Measurements from ENCODE around the gene TNFRSF13B. TPM values are rescaled to one million over a fixed set of nuclear protein-coding genes. Genes with fewer than 3 reads are reported as not detected.

TNFRSF13B gene
- total RNA-seq, 1 experiment from 2014 or later: not detected

DNA sequence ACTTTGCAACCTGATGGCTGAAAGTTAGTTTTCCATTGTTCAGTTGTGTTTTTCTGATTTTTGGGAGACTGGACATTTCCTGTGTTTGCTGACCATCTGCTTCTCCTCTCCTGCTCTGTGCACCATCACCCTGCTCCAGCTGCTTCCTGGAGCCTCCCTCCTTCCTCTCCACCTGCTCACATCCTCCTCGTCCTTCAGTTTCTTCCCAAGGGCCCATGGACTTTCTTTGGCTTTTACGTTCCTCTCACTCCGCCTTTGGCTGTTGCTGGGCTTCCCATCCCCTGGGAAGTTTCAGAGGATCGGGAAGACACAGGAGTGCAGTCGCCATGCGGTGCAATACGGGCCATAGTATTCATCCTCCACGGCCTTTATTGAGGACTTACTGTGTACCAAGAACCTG lies 61.6 kb downstream of the TNFRSF13B start:
- in situ Hi-C loops (cut with HindIII; ENCODE audit: low pct_unique_long_range_greater_than_20kb, low sequenced_read_pairs): no loop called here
- intact Hi-C loops (cut with micrococcal nuclease; ENCODE audit: unreplicated experiment): loop anchor here (10.0 kb wide), 1 partner anchor 74 kb away; no protein-coding TSS in a partner anchor
- BruUV-seq (replicated peaks): no TSS peak
- ATAC-seq (no peak), DNase-seq (ENCODE audit: low read depth, low spot score) (no peak)
- H3K4me1 ChIP-seq (ENCODE audit: control insufficient read depth, insufficient read depth, low read length): no peaks in the 10 kb centered on the region
- H3K9me3 ChIP-seq (ENCODE audit: control insufficient read depth, insufficient read depth, low read depth, low read length): no peaks in the 10 kb centered on the region
- no peaks in the 10 kb centered on the region for H3K36me3 ChIP-seq (ENCODE audit: control insufficient read depth, insufficient read depth, low read length)
- TF ChIP-seq TCF7L2 (IDR thresholded peaks at IDR 0.05; ENCODE audit: low read depth, low read length) (no peak), POLR2AphosphoS5 (IDR thresholded peaks at IDR 0.05; ENCODE audit: low read depth, low read length) (no peak), SIN3A (IDR thresholded peaks at IDR 0.05; ENCODE audit: borderline replicate concordance, insufficient read depth, low read depth, low read length) (no peak)
- TF ChIP-seq, protein P1, sequence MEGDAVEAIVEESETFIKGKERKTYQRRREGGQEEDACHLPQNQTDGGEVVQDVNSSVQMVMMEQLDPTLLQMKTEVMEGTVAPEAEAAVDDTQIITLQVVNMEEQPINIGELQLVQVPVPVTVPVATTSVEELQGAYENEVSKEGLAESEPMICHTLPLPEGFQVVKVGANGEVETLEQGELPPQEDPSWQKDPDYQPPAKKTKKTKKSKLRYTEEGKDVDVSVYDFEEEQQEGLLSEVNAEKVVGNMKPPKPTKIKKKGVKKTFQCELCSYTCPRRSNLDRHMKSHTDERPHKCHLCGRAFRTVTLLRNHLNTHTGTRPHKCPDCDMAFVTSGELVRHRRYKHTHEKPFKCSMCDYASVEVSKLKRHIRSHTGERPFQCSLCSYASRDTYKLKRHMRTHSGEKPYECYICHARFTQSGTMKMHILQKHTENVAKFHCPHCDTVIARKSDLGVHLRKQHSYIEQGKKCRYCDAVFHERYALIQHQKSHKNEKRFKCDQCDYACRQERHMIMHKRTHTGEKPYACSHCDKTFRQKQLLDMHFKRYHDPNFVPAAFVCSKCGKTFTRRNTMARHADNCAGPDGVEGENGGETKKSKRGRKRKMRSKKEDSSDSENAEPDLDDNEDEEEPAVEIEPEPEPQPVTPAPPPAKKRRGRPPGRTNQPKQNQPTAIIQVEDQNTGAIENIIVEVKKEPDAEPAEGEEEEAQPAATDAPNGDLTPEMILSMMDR (IDR thresholded peaks at IDR 0.05): no peak
- TF ChIP-seq, protein P2, sequence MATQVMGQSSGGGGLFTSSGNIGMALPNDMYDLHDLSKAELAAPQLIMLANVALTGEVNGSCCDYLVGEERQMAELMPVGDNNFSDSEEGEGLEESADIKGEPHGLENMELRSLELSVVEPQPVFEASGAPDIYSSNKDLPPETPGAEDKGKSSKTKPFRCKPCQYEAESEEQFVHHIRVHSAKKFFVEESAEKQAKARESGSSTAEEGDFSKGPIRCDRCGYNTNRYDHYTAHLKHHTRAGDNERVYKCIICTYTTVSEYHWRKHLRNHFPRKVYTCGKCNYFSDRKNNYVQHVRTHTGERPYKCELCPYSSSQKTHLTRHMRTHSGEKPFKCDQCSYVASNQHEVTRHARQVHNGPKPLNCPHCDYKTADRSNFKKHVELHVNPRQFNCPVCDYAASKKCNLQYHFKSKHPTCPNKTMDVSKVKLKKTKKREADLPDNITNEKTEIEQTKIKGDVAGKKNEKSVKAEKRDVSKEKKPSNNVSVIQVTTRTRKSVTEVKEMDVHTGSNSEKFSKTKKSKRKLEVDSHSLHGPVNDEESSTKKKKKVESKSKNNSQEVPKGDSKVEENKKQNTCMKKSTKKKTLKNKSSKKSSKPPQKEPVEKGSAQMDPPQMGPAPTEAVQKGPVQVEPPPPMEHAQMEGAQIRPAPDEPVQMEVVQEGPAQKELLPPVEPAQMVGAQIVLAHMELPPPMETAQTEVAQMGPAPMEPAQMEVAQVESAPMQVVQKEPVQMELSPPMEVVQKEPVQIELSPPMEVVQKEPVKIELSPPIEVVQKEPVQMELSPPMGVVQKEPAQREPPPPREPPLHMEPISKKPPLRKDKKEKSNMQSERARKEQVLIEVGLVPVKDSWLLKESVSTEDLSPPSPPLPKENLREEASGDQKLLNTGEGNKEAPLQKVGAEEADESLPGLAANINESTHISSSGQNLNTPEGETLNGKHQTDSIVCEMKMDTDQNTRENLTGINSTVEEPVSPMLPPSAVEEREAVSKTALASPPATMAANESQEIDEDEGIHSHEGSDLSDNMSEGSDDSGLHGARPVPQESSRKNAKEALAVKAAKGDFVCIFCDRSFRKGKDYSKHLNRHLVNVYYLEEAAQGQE (IDR thresholded peaks at IDR 0.05; ENCODE audit: insufficient read depth in 1 of 2, low read depth in 2 of 2, low read length in 1 of 2): no peak
- no peak overlapping the region for H3K27ac ChIP-seq (ENCODE audit: low read length)
- H3K27me3 ChIP-seq (ENCODE audit: control insufficient read depth, insufficient read depth, low read length): no peaks in the 10 kb centered on the region
- ChIA-PET POLR2A (no interaction called here), CTCF (no interaction called here)
- H3K4me3 ChIP-seq (ENCODE audit: low read depth in 2 of 2, low read length in 2 of 2): no peak overlapping the region

DNA sequence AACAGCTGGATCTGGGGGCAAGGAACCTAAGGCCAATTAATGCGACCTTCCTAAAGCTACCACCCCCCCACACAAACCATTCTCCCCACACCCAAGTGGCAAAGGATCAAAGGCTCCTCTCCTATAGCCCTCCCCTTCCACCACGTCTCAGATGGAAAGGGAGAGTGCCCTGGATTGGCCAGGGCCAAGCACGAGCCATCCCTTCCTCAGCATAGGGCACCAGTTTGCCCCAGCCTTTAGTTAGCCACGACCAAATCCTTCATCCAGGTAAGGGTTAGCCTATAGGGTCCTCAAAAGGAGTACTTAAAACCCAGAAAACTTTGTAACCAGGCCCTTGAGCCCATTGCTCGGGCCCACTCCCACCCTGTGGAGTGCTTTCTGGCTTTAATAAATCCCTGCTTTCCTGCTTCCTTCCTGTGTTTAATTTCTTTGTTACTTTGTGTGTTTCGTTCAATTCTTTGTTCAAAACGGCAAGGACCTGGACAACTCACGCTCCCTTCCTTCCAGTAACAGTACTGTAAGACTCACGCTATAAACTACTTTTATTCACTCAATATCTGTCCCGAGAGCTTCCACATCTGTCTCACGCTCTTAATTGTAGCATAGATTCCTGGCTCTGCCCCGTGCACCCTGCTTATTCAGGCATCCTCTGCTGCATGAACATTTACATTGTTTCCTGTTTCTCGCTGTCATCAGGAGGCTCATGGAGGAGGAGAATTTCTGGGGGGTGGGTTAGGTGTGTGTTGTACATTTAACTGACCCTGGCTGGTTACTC lies 62.3 kb downstream of the TNFRSF13B start:
- Histone ChIP-seq H3K27ac (ENCODE audit: low read length) (no peak overlapping the region), H3K36me3 (ENCODE audit: control insufficient read depth, insufficient read depth, low read length) (no peaks in the 10 kb centered on the region), H3K9me3 (ENCODE audit: control insufficient read depth, insufficient read depth, low read depth, low read length) (no peaks in the 10 kb centered on the region), H3K27me3 (ENCODE audit: control insufficient read depth, insufficient read depth, low read length) (no peaks in the 10 kb centered on the region), H3K4me3 (ENCODE audit: low read depth in 2 of 2, low read length in 2 of 2) (no peak overlapping the region), H3K4me1 (ENCODE audit: control insufficient read depth, insufficient read depth, low read length) (no peaks in the 10 kb centered on the region)
- TF ChIP-seq TCF7L2 (IDR thresholded peaks at IDR 0.05; ENCODE audit: low read depth, low read length): no peak
- TF ChIP-seq, protein P1 (IDR thresholded peaks at IDR 0.05): no peak
- TF ChIP-seq, protein P2 (IDR thresholded peaks at IDR 0.05; ENCODE audit: insufficient read depth in 1 of 2, low read depth in 2 of 2, low read length in 1 of 2): no peak
- TF ChIP-seq POLR2AphosphoS5 (IDR thresholded peaks at IDR 0.05; ENCODE audit: low read depth, low read length): no peak
- no peak for TF ChIP-seq SIN3A (IDR thresholded peaks at IDR 0.05; ENCODE audit: borderline replicate concordance, insufficient read depth, low read depth, low read length)
- in situ Hi-C loops (cut with HindIII; ENCODE audit: low pct_unique_long_range_greater_than_20kb, low sequenced_read_pairs) (no loop called here), intact Hi-C loops (cut with micrococcal nuclease; ENCODE audit: unreplicated experiment) (loop anchor here (10.0 kb wide), 1 partner anchor 75 kb away; no protein-coding TSS in a partner anchor)
- BruUV-seq (replicated peaks): no TSS peak
- DNase-seq (ENCODE audit: low read depth, low spot score) (no peak), ATAC-seq (no peak)
- ChIA-PET POLR2A (no interaction called here), CTCF (no interaction called here)
